H1 (cell line): ENCODE measurements around the gene DOHH. TPM values are rescaled to one million over a fixed set of nuclear protein-coding genes. Genes with fewer than 3 reads are reported as not detected.

Experiments used
- CTCF ChIA-PET: fragments of 300-600 bp; sonication (Branson Sonifier 250); formaldehyde crosslinking; loops from one replicate; lab custom pipeline; 2021; ENCODE audit not compliant: partially characterized antibody; lab: Charles Lee
- POLR2A ChIA-PET: fragments of 300-600 bp; sonication (Branson Sonifier 250); formaldehyde crosslinking; loops from one replicate; lab custom pipeline; 2021; ENCODE audit warnings: inconsistent platforms; ENCODE audit not compliant: partially characterized antibody; lab: Charles Lee
- DNase-seq, 2 experiments: peaks; one replicate each; pipeline versions ENCODE4 v3.0.0 to v3.0.0-alpha.2; 2010 to 2022; ENCODE audit warnings: low spot score in 2 of 2, low read depth in 1 of 2, mixed read lengths in 1 of 2
- FAIRE-seq: peaks from 2 replicates; lab custom pipeline; 2011; peaks lifted over from hg19 to GRCh38; lab: Jason Lieb, UNC
- H2AFZ ChIP-seq: 2 replicates; pipeline ENCODE4 v1.8.1; 2012; ENCODE audit warnings: low read length, inconsistent platforms
- H2AK5ac ChIP-seq: 2 replicates; pipeline ENCODE4 v1.6.1; 2013; ENCODE audit warnings: low read depth, low read length
- H2BK120ac ChIP-seq: replicated peaks from 2 replicates; pipeline ENCODE3; 2013; ENCODE audit warnings: low read depth, low read length, inconsistent platforms
- H2BK12ac ChIP-seq: 2 replicates; pipeline ENCODE4 v1.6.1; 2013; ENCODE audit warnings: low read depth, low read length
- H2BK15ac ChIP-seq: 2 replicates; pipeline ENCODE4 v1.6.1; 2013; ENCODE audit warnings: low read length
- H2BK20ac ChIP-seq: 2 replicates; pipeline ENCODE4 v1.6.1; 2013; ENCODE audit warnings: low read length
- H2BK5ac ChIP-seq: 2 replicates; pipeline ENCODE4 v1.6.1; 2013; ENCODE audit warnings: low read depth, low read length
- H3K14ac ChIP-seq: 2 replicates; pipeline ENCODE4 v1.6.1; 2013; ENCODE audit warnings: inconsistent platforms; ENCODE audit not compliant: insufficient read length
- H3K18ac ChIP-seq: 2 replicates; pipeline ENCODE4 v1.6.1; 2013; ENCODE audit warnings: low read length; ENCODE audit errors: extremely low read depth
- H3K23ac ChIP-seq: 2 replicates; pipeline ENCODE4 v1.6.1; 2013; ENCODE audit warnings: inconsistent platforms; ENCODE audit not compliant: insufficient read length
- H3K23me2 ChIP-seq: 2 replicates; pipeline ENCODE4 v1.6.1; 2013; ENCODE audit warnings: low read depth, low read length
- H3K27ac ChIP-seq: 2 replicates; pipeline ENCODE4 v1.6.1; 2011; ENCODE audit warnings: low read depth, low read length, inconsistent platforms
- H3K27me3 ChIP-seq, 4 experiments: replicated peaks in 1 of 4; 1 replicate in 1 of 4; 2 replicates in 3 of 4; pipeline versions ENCODE4 v1.6.1 to v1.8.1; 2011 to 2013; ENCODE audit warnings: low read length in 3 of 4, mild to moderate bottlenecking in 3 of 4, inconsistent platforms in 2 of 4, mixed read lengths in 2 of 4, moderate library complexity in 1 of 4; ENCODE audit not compliant: control insufficient read depth in 3 of 4, insufficient read depth in 3 of 4; ENCODE audit errors: extremely low read depth in 1 of 4
- H3K36me3 ChIP-seq, 4 experiments: 2 replicates each; pipeline versions ENCODE4 v1.6.1 to v1.8.1; 2011 to 2013; ENCODE audit warnings: mild to moderate bottlenecking in 4 of 4, low read length in 3 of 4, moderate library complexity in 2 of 4, control low read depth in 1 of 4, inconsistent platforms in 1 of 4; ENCODE audit not compliant: insufficient read depth in 4 of 4, control insufficient read depth in 2 of 4
- H3K4ac ChIP-seq: replicated peaks from 2 replicates; pipeline ENCODE3; 2013; ENCODE audit warnings: low read length, low read depth, mixed read lengths, inconsistent platforms; ENCODE audit not compliant: insufficient read length
- H3K4me1 ChIP-seq, 4 experiments: replicated peaks in 1 of 4; 1 replicate in 1 of 4; 2 replicates in 3 of 4; pipeline versions ENCODE4 v1.6.1 to v1.8.1; 2011 to 2013; ENCODE audit warnings: low read length in 3 of 4, inconsistent platforms in 2 of 4, mixed read lengths in 1 of 4; ENCODE audit not compliant: insufficient read depth in 4 of 4, control insufficient read depth in 3 of 4
- H3K4me2 ChIP-seq, 2 experiments: 2 replicates each; pipeline versions ENCODE4 v1.6.1 to v1.8.1; 2011 to 2013; ENCODE audit warnings: low read depth in 2 of 2, low read length in 2 of 2, control low read depth in 1 of 2, inconsistent platforms in 1 of 2, mild to moderate bottlenecking in 1 of 2; ENCODE audit not compliant: insufficient read depth in 1 of 2
- H3K4me3 ChIP-seq, 4 experiments: fragments of 200-600, 300-600 bp in 1 of 4; sonication (generic), shearing (Covaris generic), sonication (Bioruptor Twin) in 1 of 4; 2 replicates each; pipeline versions ENCODE4 v1.5.1 to v1.8.1; 2011 to 2016; ENCODE audit warnings: low read length in 4 of 4, low read depth in 3 of 4, control low read depth in 2 of 4, inconsistent platforms in 2 of 4, mild to moderate bottlenecking in 2 of 4, mixed read lengths in 1 of 4, moderate library complexity in 1 of 4; ENCODE audit not compliant: insufficient read depth in 2 of 4; ENCODE audit errors: extremely low read depth in 1 of 4
- H3K56ac ChIP-seq: replicated peaks from 2 replicates; pipeline ENCODE3; 2013; ENCODE audit warnings: low read depth, mild to moderate bottlenecking, mixed read lengths, low read length, inconsistent platforms; ENCODE audit not compliant: insufficient read length
- H3K79me1 ChIP-seq: 2 replicates; pipeline ENCODE4 v1.6.1; 2013; ENCODE audit warnings: low read depth, low read length, control low read depth
- H3K79me2 ChIP-seq, 2 experiments: 2 replicates each; pipeline versions ENCODE4 v1.6.1 to v1.8.1; 2012 to 2013; ENCODE audit warnings: low read length in 2 of 2, mild to moderate bottlenecking in 2 of 2, inconsistent platforms in 1 of 2; ENCODE audit not compliant: insufficient read depth in 2 of 2, control insufficient read depth in 1 of 2
- H3K9ac ChIP-seq, 4 experiments: replicated peaks in 1 of 4; 1 replicate in 1 of 4; 2 replicates in 3 of 4; pipeline versions ENCODE4 v1.6.1 to v1.8.1; 2011 to 2013; ENCODE audit warnings: low read depth in 3 of 4, low read length in 3 of 4, control low read depth in 2 of 4, mild to moderate bottlenecking in 2 of 4, moderate library complexity in 2 of 4, inconsistent platforms in 1 of 4; ENCODE audit errors: extremely low read depth in 1 of 4
- H3K9me3 ChIP-seq, 2 experiments: 2 replicates each; pipeline versions ENCODE4 v1.6.1 to v1.8.1; 2012 to 2013; ENCODE audit warnings: mild to moderate bottlenecking in 2 of 2, moderate library complexity in 2 of 2, control low read depth in 1 of 2, inconsistent platforms in 1 of 2, low read depth in 1 of 2, low read length in 1 of 2, mixed read lengths in 1 of 2; ENCODE audit not compliant: insufficient read depth in 2 of 2
- H4K20me1 ChIP-seq, 2 experiments: replicated peaks in 1 of 2; 2 replicates each; pipeline versions ENCODE3 to v1.8.1; 2011 to 2013; ENCODE audit warnings: inconsistent platforms in 2 of 2, low read length in 2 of 2, mild to moderate bottlenecking in 1 of 2; ENCODE audit not compliant: insufficient read depth in 2 of 2, control insufficient read depth in 1 of 2
- H4K5ac ChIP-seq: 2 replicates; pipeline ENCODE4 v1.6.1; 2013; ENCODE audit warnings: low read length, low read depth, mixed read lengths, inconsistent platforms; ENCODE audit not compliant: insufficient read length
- H4K8ac ChIP-seq: 2 replicates; pipeline ENCODE4 v1.8.0; 2013; ENCODE audit warnings: mild to moderate bottlenecking, moderate library complexity, low read length, inconsistent platforms; ENCODE audit not compliant: insufficient read depth; ENCODE audit errors: extremely low read depth
- H4K91ac ChIP-seq: replicated peaks from 2 replicates; pipeline ENCODE3; 2013; ENCODE audit warnings: low read length, mixed read lengths, inconsistent platforms; ENCODE audit not compliant: insufficient read length
- CBX8 ChIP-seq: fragments of 300-800, 300-1000 bp; sonication (generic); IDR thresholded peaks from 2 replicates; pipeline ENCODE4 v1.7.1; 2016; ENCODE audit warnings: low read depth, low read length, borderline replicate concordance
- CHD2 ChIP-seq: IDR thresholded peaks from 2 replicates; pipeline ENCODE4 v1.6.1; 2012; ENCODE audit warnings: low read length, improper control_type of control experiment
- EZH2 ChIP-seq: fragments of 200-600 bp; sonication (generic); IDR thresholded peaks from 2 replicates; pipeline ENCODE4 v1.7.1; 2012; ENCODE audit warnings: low read depth, mild to moderate bottlenecking, moderate library complexity, low read length, inconsistent platforms; ENCODE audit not compliant: severe bottlenecking
- FOSL1 ChIP-seq: IDR thresholded peaks from 2 replicates; pipeline ENCODE4 v1.6.1; 2011; ENCODE audit warnings: mild to moderate bottlenecking, low read depth, low read length, moderate library complexity; ENCODE audit not compliant: insufficient read depth
- KDM1A ChIP-seq: fragments of 200-600, 300-600 bp; sonication (generic); IDR thresholded peaks from 2 replicates; pipeline ENCODE4 v1.7.1; 2016; ENCODE audit warnings: mild to moderate bottlenecking, low read length, borderline replicate concordance
- SAP30 ChIP-seq: fragments of 300-600 bp; sonication (generic); IDR thresholded peaks from 2 replicates; pipeline ENCODE4 v1.7.1; 2012; ENCODE audit warnings: low read length, moderate library complexity, mild to moderate bottlenecking, inconsistent platforms; ENCODE audit not compliant: insufficient read depth, insufficient replicate concordance
- SUZ12 ChIP-seq: fragments of 200-600 bp; sonication (generic); IDR thresholded peaks from 2 replicates; pipeline ENCODE4 v1.6.1; 2012; ENCODE audit warnings: mild to moderate bottlenecking, inconsistent platforms, low read length, moderate library complexity, mixed read lengths
- TCF12 ChIP-seq: IDR thresholded peaks from 2 replicates; pipeline ENCODE4 v1.6.1; 2011; ENCODE audit warnings: low read depth, mild to moderate bottlenecking, low read length
- ZNF274 ChIP-seq: IDR thresholded peaks from 2 replicates; pipeline ENCODE4 v1.7.0; 2012; ENCODE audit warnings: low read length, borderline replicate concordance; ENCODE audit errors: extremely low read depth
- WGBS, 2 experiments: shearing (Covaris generic) in 1 of 2; methylation state at CpG; one replicate each; pipeline versions ENCODE4 v1.1.6 to v1.1.7; 2013 to 2015; ENCODE audit warnings: low lambda C conversion rate in 2 of 2, mixed read lengths in 2 of 2, inconsistent platforms in 1 of 2, low coverage in 1 of 2, missing lambda C conversion rate in 1 of 2; ENCODE audit not compliant: insufficient replicate concordance in 2 of 2, insufficient coverage in 1 of 2, insufficient read length in 1 of 2; ENCODE audit errors: extremely low coverage in 1 of 2, missing lambda C conversion rate in 1 of 2; 5-methylcytosine and 5-hydroxymethylcytosine counted together
- polyA plus RNA-seq, 7 experiments: library from polyadenylated mRNA; depleted of rRNA in 3 of 7; stranded (reverse) in 5 of 7; unstranded in 2 of 7; fragments of >200 nt in 5 of 7; fragments of 200-250 nt in 2 of 7; gene quantifications; 1 replicate in 5 of 7; 2 replicates in 1 of 7; 4 replicates in 1 of 7; pipeline versions ENCODE4 v1.2.1 to v1.2.3, GENCODE V29; 2011 to 2013; ENCODE audit warnings: missing spikeins in 2 of 7, mixed read lengths in 2 of 7
- total RNA-seq: library from RNA; stranded (reverse); fragmentation: NEBNext Ultra II Directional; extraction: Animal tissue kit (Norgen Biotek cat#: 25700); gene quantifications from 2 replicates; pipeline ENCODE4 v1.2.1, GENCODE V29; 2021
- TF ChIP-seq, protein P1 (sequence below): IDR thresholded peaks from 2 replicates; pipeline ENCODE4 v1.6.1; 2011; ENCODE audit warnings: low read depth, mild to moderate bottlenecking, low read length; ENCODE audit not compliant: insufficient read depth
- TF ChIP-seq, protein P2 (sequence below): IDR thresholded peaks from 2 replicates; pipeline ENCODE4 v1.6.1; 2012; ENCODE audit warnings: low read length, inconsistent platforms

The DOHH gene
- total and polyA plus RNA-seq, 2 of the 8 experiments (the other 6 are each of a cell fraction or from before 2014, with no cell fraction given) = 7.3 to 17.7 TPM

DNA sequence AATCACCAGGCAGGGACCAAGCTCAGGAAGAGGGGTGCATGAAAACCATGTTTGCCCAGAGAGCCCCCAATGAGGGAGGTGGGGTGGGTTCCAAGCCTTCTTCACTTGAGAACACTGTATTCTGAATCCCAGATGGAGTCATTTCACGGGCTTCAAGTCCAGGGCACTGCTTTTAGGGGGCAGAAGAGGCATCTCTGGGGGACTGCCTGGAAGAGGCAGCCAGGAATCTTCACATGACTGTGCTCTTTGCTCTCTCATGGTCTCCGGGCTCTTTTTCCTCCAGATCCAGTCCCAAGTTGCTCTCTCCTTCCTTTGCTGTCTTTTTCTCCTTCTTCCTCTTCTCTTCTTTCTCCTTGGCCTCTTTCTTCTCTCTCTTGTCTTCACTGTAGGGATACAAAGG is 25.9 kb downstream of the DOHH start:
- H2AFZ ChIP-seq = no peak overlapping the region
- 88% methylated on average over 2 of the region's 2 CpGs; no CpG with 5 or more reads in 1 of the 2 experiments for WGBS, 2 experiments
- peaks cover 0 to 15% (median 7%) of the 10 kb centered on the region in 4 experiments; a peak in 6 of 7 replicates for H3K27me3 ChIP-seq
- H4K5ac ChIP-seq = no peak overlapping the region
- TF ChIP-seq ZNF274 = no peak
- no peak for TF ChIP-seq FOSL1
- no peak for TF ChIP-seq CHD2
- TF ChIP-seq SUZ12 = no peak
- TF ChIP-seq, protein P1, sequence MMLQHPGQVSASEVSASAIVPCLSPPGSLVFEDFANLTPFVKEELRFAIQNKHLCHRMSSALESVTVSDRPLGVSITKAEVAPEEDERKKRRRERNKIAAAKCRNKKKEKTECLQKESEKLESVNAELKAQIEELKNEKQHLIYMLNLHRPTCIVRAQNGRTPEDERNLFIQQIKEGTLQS = no peak
- TF ChIP-seq EZH2 = no peak
- TF ChIP-seq TCF12 = no peak
- TF ChIP-seq, protein P2, sequence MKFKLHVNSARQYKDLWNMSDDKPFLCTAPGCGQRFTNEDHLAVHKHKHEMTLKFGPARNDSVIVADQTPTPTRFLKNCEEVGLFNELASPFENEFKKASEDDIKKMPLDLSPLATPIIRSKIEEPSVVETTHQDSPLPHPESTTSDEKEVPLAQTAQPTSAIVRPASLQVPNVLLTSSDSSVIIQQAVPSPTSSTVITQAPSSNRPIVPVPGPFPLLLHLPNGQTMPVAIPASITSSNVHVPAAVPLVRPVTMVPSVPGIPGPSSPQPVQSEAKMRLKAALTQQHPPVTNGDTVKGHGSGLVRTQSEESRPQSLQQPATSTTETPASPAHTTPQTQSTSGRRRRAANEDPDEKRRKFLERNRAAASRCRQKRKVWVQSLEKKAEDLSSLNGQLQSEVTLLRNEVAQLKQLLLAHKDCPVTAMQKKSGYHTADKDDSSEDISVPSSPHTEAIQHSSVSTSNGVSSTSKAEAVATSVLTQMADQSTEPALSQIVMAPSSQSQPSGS = no peak
- no peak for TF ChIP-seq KDM1A
- TF ChIP-seq SAP30 = no peak
- no peak for TF ChIP-seq CBX8
- H3K9me3 ChIP-seq = no peaks in the 10 kb centered on the region
- POLR2A ChIA-PET = no interaction called here
- H3K36me3 ChIP-seq = no peaks in the 10 kb centered on the region
- H3K4me1 ChIP-seq = peaks cover 0 to 2% (median 0%) of the 10 kb centered on the region in 4 experiments; a peak in 2 of 7 replicates
- no peaks in the 10 kb centered on the region for H3K79me1 ChIP-seq
- DNase-seq = no peak
- H4K20me1 ChIP-seq = peaks cover 0 to 10% of the 10 kb centered on the region in 2 experiments
- H3K23me2 ChIP-seq = peaks cover 23% of the 10 kb centered on the region; the same call in 1 of the 2 replicates
- CTCF ChIA-PET = interaction anchor here (1.0 to 6.8 kb wide), 6 partner anchors 8 to 149 kb away, joined by 3 to 97 read pairs (median 10); partner anchors contain the start of genes MFSD12, SMIM24 and SMIM44
- no peak overlapping the region for H2BK5ac ChIP-seq
- H3K4me3 ChIP-seq = no peak overlapping the region
- H2BK20ac ChIP-seq = no peak overlapping the region
- no peak overlapping the region for H2BK12ac ChIP-seq
- H2BK15ac ChIP-seq = no peak overlapping the region
- no peak overlapping the region for H4K8ac ChIP-seq
- no peak overlapping the region for H3K56ac ChIP-seq
- H4K91ac ChIP-seq = no peak overlapping the region
- no peaks in the 10 kb centered on the region for H3K79me2 ChIP-seq
- no peak for FAIRE-seq
- no peak overlapping the region for H3K9ac ChIP-seq
- H3K18ac ChIP-seq = no peak overlapping the region
- H3K4ac ChIP-seq = no peak overlapping the region
- no peak overlapping the region for H3K23ac ChIP-seq
- H2AK5ac ChIP-seq = no peak overlapping the region
- no peak overlapping the region for H3K14ac ChIP-seq
- no peak overlapping the region for H2BK120ac ChIP-seq
- H3K27ac ChIP-seq = no peak overlapping the region
- no peak overlapping the region for H3K4me2 ChIP-seq
